BJ (cell line): ENCODE results near the gene MEAF6. TPM values are rescaled to one million over a fixed set of nuclear protein-coding genes. Genes with fewer than 3 reads are reported as not detected.

Experiments
- CTCF ChIA-PET: fragments of 350-600 bp; formaldehyde crosslinking; extraction: SDS; loops from one replicate; lab custom pipeline; 2021; ENCODE audit warnings: antibody characterized with exemption, inconsistent platforms; lab: Yijun Ruan, JAX
- POLR2A ChIA-PET: fragments of 300-600 bp; sonication (Branson Sonifier 250); formaldehyde crosslinking; extraction: SDS; loops from one replicate; lab custom pipeline; 2021; ENCODE audit warnings: antibody characterized with exemption; lab: Charles Lee
- DNase-seq: peaks from one replicate; pipeline ENCODE4 v3.0.0-alpha.2; 2011; ENCODE audit warnings: low read depth
- H3K27me3 ChIP-seq: 2 replicates; pipeline ENCODE4 v1.6.0; 2011; ENCODE audit warnings: low read length; ENCODE audit not compliant: control insufficient read depth, insufficient read depth
- H3K36me3 ChIP-seq: 2 replicates; pipeline ENCODE4 v1.5.1; 2011; ENCODE audit warnings: low read length; ENCODE audit not compliant: control insufficient read depth, insufficient read depth
- H3K4me3 ChIP-seq: 2 replicates; pipeline ENCODE4 v1.5.1; 2011; ENCODE audit warnings: low read depth, mild to moderate bottlenecking, control low read depth, low read length
- CTCF ChIP-seq: IDR thresholded peaks from 2 replicates; pipeline ENCODE4 v1.5.1; 2011; ENCODE audit warnings: low read depth, mild to moderate bottlenecking, control low read depth, inconsistent platforms, low read length, moderate library complexity; ENCODE audit not compliant: insufficient read depth
- polyA plus RNA-seq: library from polyadenylated mRNA; depleted of rRNA; stranded (reverse); fragments of >200 nt; gene quantifications from 2 replicates; pipeline ENCODE4 v1.2.3, GENCODE V29; 2011

MEAF6 gene
- polyA plus RNA-seq, 1 experiment, result 43.1 TPM

GRCh38 chr1:37559080-37559479, 44.5 kb upstream of the MEAF6 start:
- ChIA-PET CTCF (no interaction called here), POLR2A (no interaction called here)
- DNase-seq, result no peak
- no peak for TF ChIP-seq CTCF
- Histone ChIP-seq H3K27me3 (no peaks in the 10 kb centered on the region), H3K36me3 (peaks cover 2% of the 10 kb centered on the region), H3K4me3 (no peak overlapping the region)

- Histone ChIP-seq H3K27me3 (no peaks in the 10 kb centered on the region), H3K4me3 (no peak overlapping the region), H3K36me3 (peaks cover 2% of the 10 kb centered on the region)
- no peak for DNase-seq
- ChIA-PET POLR2A (no interaction called here), CTCF (no interaction called here)
- TF ChIP-seq CTCF, result no peak
Measured at GRCh38 chr1:37558411-37558810, 43.8 kb upstream of the MEAF6 start.

GRCh38 chr1:37557402-37557801, 42.8 kb upstream of the MEAF6 start:
- no peak for TF ChIP-seq CTCF
- Histone ChIP-seq H3K27me3 (no peaks in the 10 kb centered on the region), H3K36me3 (peaks cover 4% of the 10 kb centered on the region; the same call in 1 of the 2 replicates), H3K4me3 (peak overlapping the region; percentile 49)
- POLR2A ChIA-PET, result no interaction called here
- CTCF ChIA-PET, result interaction anchor here (0.6 to 1.1 kb wide), 3 partner anchors 43 to 134 kb away, joined by 3 read pairs; partner anchors contain the start of gene MEAF6
- no peak for DNase-seq

- ChIA-PET CTCF (interaction anchor here (0.7 to 1.1 kb wide), 3 partner anchors 42 to 135 kb away, joined by 3 read pairs; partner anchors contain the start of gene MEAF6), POLR2A (no interaction called here)
- DNase-seq, result peak; percentile 44
- Histone ChIP-seq H3K27me3 (no peaks in the 10 kb centered on the region), H3K4me3 (peak within 1 kb of the TSS; percentile 49), H3K36me3 (peaks cover 2% of the 10 kb centered on the region; the same call in 1 of the 2 replicates)
- TF ChIP-seq CTCF, result no peak
Measured at GRCh38 chr1:37556712-37557196, 42.2 kb upstream of the MEAF6 start, which contains the start of gene DNALI1. Gene DNALI1, plus strand, starts transcription at chr1:37556940. Its CDS starts 55 bp downstream, at chr1:37556995.

- peak within 1 kb of the TSS; percentile 84 for H3K4me3 ChIP-seq
- TF ChIP-seq CTCF, result no peak
- peaks cover 2% of the 10 kb centered on the region; the same call in 1 of the 2 replicates for H3K36me3 ChIP-seq
- POLR2A ChIA-PET, result no interaction called here
- no peaks in the 10 kb centered on the region for H3K27me3 ChIP-seq
- CTCF ChIA-PET, result interaction anchor here (0.9 kb wide), 1 partner anchor 40 kb away, joined by 3 read pairs; the partner anchor contains the start of gene MEAF6
- DNase-seq, result peak; percentile 75
Measured at GRCh38 chr1:37553927-37554808, 39.6 kb upstream of the MEAF6 start, which contains the start of gene SNIP1. Gene SNIP1, minus strand, starts transcription at chr1:37554293. Its CDS starts 64 bp downstream, at chr1:37554229.
